Measurements from ENCODE around the gene PDSS1. TPM values are rescaled to one million over a fixed set of nuclear protein-coding genes. Genes with fewer than 3 reads are reported as not detected.

PDSS1 gene
- total RNA-seq, 1 experiment from 2014 or later: 18.4 TPM

DNA sequence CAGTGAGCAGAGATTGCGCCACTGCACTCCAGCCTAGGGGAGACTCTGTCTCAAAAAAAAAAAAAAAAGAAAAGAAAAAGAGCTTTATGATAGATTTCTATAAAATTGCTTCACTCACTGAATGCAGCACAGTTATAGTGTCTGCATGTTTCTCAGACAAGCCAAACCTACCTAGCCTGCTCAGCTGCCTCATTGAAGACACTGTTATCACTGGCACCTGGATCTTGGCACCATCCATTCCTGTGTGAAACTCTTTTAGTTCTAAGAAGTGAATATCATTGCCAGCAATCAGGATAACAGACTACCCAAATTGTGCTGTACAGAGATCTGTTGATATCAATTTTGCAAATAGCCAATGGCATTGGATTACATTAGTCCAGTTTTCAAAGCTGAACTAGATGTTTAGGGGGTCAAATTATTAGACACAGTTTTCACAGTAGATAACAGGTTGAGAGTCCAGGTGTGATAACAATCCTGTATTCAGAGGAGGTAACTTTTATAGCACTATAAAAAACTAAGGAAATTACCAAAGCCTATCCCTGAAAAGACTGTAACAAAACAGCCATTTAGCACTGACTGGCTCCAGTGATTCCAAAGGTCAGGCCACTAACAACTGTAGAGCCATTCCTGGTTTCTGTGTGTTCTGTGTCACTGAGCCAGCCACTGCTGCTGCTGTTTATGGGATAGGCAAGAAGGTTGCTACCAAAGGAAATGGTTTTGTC is 17.1 kb downstream of the PDSS1 start:
- no peak overlapping the region for H4K8ac ChIP-seq (replicated peaks; ENCODE audit: insufficient read length, low read depth, low read length)
- H3K18ac ChIP-seq (ENCODE audit: insufficient read length, low read depth, low read length): no peak overlapping the region
- no peaks in the 10 kb centered on the region for H3K4me1 ChIP-seq (ENCODE audit: insufficient read depth, low read length)
- H2BK15ac ChIP-seq (ENCODE audit: low read depth, low read length): no peak overlapping the region
- H3K4me1 Mint-ChIP-seq: no peaks in the 10 kb centered on the region
- H3T11ph ChIP-seq (ENCODE audit: low read length): no peak overlapping the region
- no peaks in the 10 kb centered on the region for H3K79me1 ChIP-seq (ENCODE audit: insufficient read depth, low read depth, low read length, poor library complexity, severe bottlenecking)
- H2AFZ ChIP-seq (ENCODE audit: low read length): no peak overlapping the region
- no peaks in the 10 kb centered on the region for H3K23me2 ChIP-seq (ENCODE audit: insufficient read length, low read depth, low read length, poor library complexity, severe bottlenecking)
- H4K5ac ChIP-seq (ENCODE audit: insufficient read length, low read depth, low read length): no peak overlapping the region
- H3K27ac ChIP-seq (ENCODE audit: insufficient read length, low read depth, low read length): no peak overlapping the region
- H3K9me3 ChIP-seq (ENCODE audit: control insufficient read depth, low read depth, low read length): no peaks in the 10 kb centered on the region
- no peak overlapping the region for H2BK5ac ChIP-seq (ENCODE audit: insufficient read length, low read length)
- no peaks in the 10 kb centered on the region for H3K79me2 ChIP-seq (ENCODE audit: insufficient read depth, low read length)
- H3K9me3 Mint-ChIP-seq: no peaks in the 10 kb centered on the region
- TF ChIP-seq, protein P1, sequence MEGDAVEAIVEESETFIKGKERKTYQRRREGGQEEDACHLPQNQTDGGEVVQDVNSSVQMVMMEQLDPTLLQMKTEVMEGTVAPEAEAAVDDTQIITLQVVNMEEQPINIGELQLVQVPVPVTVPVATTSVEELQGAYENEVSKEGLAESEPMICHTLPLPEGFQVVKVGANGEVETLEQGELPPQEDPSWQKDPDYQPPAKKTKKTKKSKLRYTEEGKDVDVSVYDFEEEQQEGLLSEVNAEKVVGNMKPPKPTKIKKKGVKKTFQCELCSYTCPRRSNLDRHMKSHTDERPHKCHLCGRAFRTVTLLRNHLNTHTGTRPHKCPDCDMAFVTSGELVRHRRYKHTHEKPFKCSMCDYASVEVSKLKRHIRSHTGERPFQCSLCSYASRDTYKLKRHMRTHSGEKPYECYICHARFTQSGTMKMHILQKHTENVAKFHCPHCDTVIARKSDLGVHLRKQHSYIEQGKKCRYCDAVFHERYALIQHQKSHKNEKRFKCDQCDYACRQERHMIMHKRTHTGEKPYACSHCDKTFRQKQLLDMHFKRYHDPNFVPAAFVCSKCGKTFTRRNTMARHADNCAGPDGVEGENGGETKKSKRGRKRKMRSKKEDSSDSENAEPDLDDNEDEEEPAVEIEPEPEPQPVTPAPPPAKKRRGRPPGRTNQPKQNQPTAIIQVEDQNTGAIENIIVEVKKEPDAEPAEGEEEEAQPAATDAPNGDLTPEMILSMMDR (conservative IDR thresholded peaks at IDR 0.05): no peak
- no peak overlapping the region for H2BK12ac ChIP-seq (ENCODE audit: insufficient read length, low read depth, low read length)
- no peak overlapping the region for H4K91ac ChIP-seq (ENCODE audit: insufficient read length, low read depth, low read length)
- H3K27ac Mint-ChIP-seq: no peak overlapping the region
- no peak overlapping the region for H3K9ac ChIP-seq (ENCODE audit: extremely low read depth, insufficient read length, low read length)
- no peak for DNase-seq
- H3K14ac ChIP-seq (ENCODE audit: insufficient read depth, low read length): no peak overlapping the region
- H3K4me3 Mint-ChIP-seq: no peak overlapping the region
- no peak overlapping the region for H2BK120ac ChIP-seq (ENCODE audit: low read depth, low read length, poor library complexity, severe bottlenecking)
- no peaks in the 10 kb centered on the region for H3K27me3 Mint-ChIP-seq (ENCODE audit: low read depth)
- H2BK20ac ChIP-seq (ENCODE audit: low read depth, low read length, poor library complexity, severe bottlenecking): no peak overlapping the region
- WGBS (ENCODE audit: extremely low coverage, insufficient read length, low lambda C conversion rate): no CpG with 5 or more reads among the region's 1 CpG
- H3K4ac ChIP-seq (ENCODE audit: low read depth, low read length): no peak overlapping the region
- H3K23ac ChIP-seq (ENCODE audit: insufficient read length, low read depth, low read length): no peak overlapping the region
- H3K56ac ChIP-seq (ENCODE audit: insufficient read length, low read depth, low read length): no peak overlapping the region
- no peaks in the 10 kb centered on the region for H4K20me1 ChIP-seq (ENCODE audit: control insufficient read depth, insufficient read depth, insufficient read length)
- no peak overlapping the region for H3K4me2 ChIP-seq (ENCODE audit: insufficient read depth, insufficient read length, low read length)
- H3K36me3 Mint-ChIP-seq (ENCODE audit: insufficient read depth in 1 of 3, low read depth in 3 of 3): peaks cover 14 to 50% (median 32%) of the 10 kb centered on the region in 3 experiments
- H2AK5ac ChIP-seq (ENCODE audit: insufficient read length, low read length): no peak overlapping the region
- no peaks in the 10 kb centered on the region for H3K27me3 ChIP-seq (ENCODE audit: insufficient read depth, low read length)
